GM23338 (cell line): ENCODE measurements around the gene JAKMIP2. TPM values are rescaled to one million over a fixed set of nuclear protein-coding genes. Genes with fewer than 3 reads are reported as not detected.

Source experiments
- ATAC-seq: fragments of 200-7000 bp; cut with Tn5 transposase; 3 replicates; pipeline ENCODE4 v1.9.1; 2020
- DNase-seq: peaks from one replicate; pipeline ENCODE4 v3.0.0-alpha.2; 2015; ENCODE audit warnings: low spot score
- H2AFZ ChIP-seq: fragments of 200-600 bp; sonication (generic); 2 replicates; pipeline ENCODE4 v1.8.0; 2016; ENCODE audit warnings: antibody characterized with exemption, mild to moderate bottlenecking, moderate library complexity
- H3F3A ChIP-seq: fragments of 200-600 bp; sonication (generic); replicated peaks from 2 replicates; pipeline ENCODE4 v1.8.0; 2017; ENCODE audit warnings: antibody characterized with exemption, mixed run types, low read depth
- H3K27ac ChIP-seq: fragments of 200-600 bp; sonication (generic); 2 replicates; pipeline ENCODE4 v1.6.1; 2016; ENCODE audit warnings: low read depth
- H3K27me3 ChIP-seq: fragments of 200-600 bp; sonication (generic); 2 replicates; pipeline ENCODE4 v1.8.0; 2016; ENCODE audit warnings: mild to moderate bottlenecking, mixed run types, moderate library complexity; ENCODE audit not compliant: insufficient read depth
- H3K36me3 ChIP-seq: fragments of 200-600 bp; sonication (generic); 2 replicates; pipeline ENCODE4 v1.8.0; 2016; ENCODE audit warnings: mild to moderate bottlenecking; ENCODE audit not compliant: insufficient read depth
- H3K4me1 ChIP-seq: fragments of 200-600 bp; sonication (generic); 2 replicates; pipeline ENCODE4 v1.8.0; 2016; ENCODE audit warnings: mild to moderate bottlenecking, moderate library complexity; ENCODE audit not compliant: insufficient read depth
- H3K4me2 ChIP-seq: fragments of 200-600 bp; sonication (generic); 2 replicates; pipeline ENCODE4 v1.7.1; 2017; ENCODE audit warnings: mixed run types
- H3K4me3 ChIP-seq: fragments of 200-600 bp; sonication (generic); 2 replicates; pipeline ENCODE4 v1.6.1; 2016; ENCODE audit warnings: mixed run types
- H3K79me2 ChIP-seq: fragments of 200-600 bp; sonication (generic); replicated peaks from 2 replicates; pipeline ENCODE4 v1.8.0; 2017; ENCODE audit warnings: mild to moderate bottlenecking; ENCODE audit not compliant: insufficient read depth
- H3K9me2 ChIP-seq: fragments of 200-600 bp; sonication (generic); 2 replicates; pipeline ENCODE4 v1.8.0; 2017; ENCODE audit not compliant: insufficient read depth
- H4K20me1 ChIP-seq: fragments of 200-600 bp; sonication (generic); replicated peaks from 2 replicates; pipeline ENCODE4 v1.8.0; 2017; ENCODE audit warnings: mild to moderate bottlenecking; ENCODE audit not compliant: insufficient read depth
- H3K27ac Mint-ChIP-seq: 2 replicates; pipeline ENCODE4 v1.8.0; 2020; ENCODE audit warnings: inconsistent platforms, mild to moderate bottlenecking, moderate library complexity, mixed read lengths
- H3K27me3 Mint-ChIP-seq: 3 replicates; pipeline ENCODE4 v1.8.0; 2022; ENCODE audit warnings: low read depth, mild to moderate bottlenecking, moderate library complexity, mixed read lengths, inconsistent platforms; ENCODE audit not compliant: insufficient read depth, poor library complexity
- H3K36me3 Mint-ChIP-seq: 3 replicates; pipeline ENCODE4 v1.8.0; 2021; ENCODE audit warnings: low read depth, mild to moderate bottlenecking, inconsistent platforms, moderate library complexity, mixed read lengths
- H3K4me1 Mint-ChIP-seq: 3 replicates; pipeline ENCODE4 v1.8.0; 2020; ENCODE audit warnings: mild to moderate bottlenecking, inconsistent platforms, mixed read lengths
- H3K4me3 Mint-ChIP-seq: 3 replicates; pipeline ENCODE4 v1.8.0; 2021; ENCODE audit warnings: moderate library complexity, mild to moderate bottlenecking, inconsistent platforms, mixed read lengths
- H3K9me3 Mint-ChIP-seq: 3 replicates; pipeline ENCODE4 v1.8.0; 2020; ENCODE audit warnings: moderate library complexity, mild to moderate bottlenecking, inconsistent platforms, mixed read lengths
- CREB1 ChIP-seq: fragments of 250-450 bp; sonication (Bioruptor Pico); IDR thresholded peaks from 2 replicates; pipeline ENCODE4 v1.5.0; 2020; ENCODE audit warnings: low read depth, mild to moderate bottlenecking, moderate library complexity
- EZH2phosphoT487 ChIP-seq: fragments of 200-600 bp; sonication (generic); IDR thresholded peaks from one replicate; pipeline ENCODE4 v1.8.1; 2018; ENCODE audit warnings: antibody characterized with exemption; ENCODE audit not compliant: unreplicated experiment
- JUNB ChIP-seq: IDR thresholded peaks from one replicate; pipeline ENCODE4 v1.6.1; 2016; ENCODE audit warnings: antibody characterized with exemption; ENCODE audit not compliant: unreplicated experiment
- POLR2AphosphoS5 ChIP-seq: IDR thresholded peaks from 2 replicates; pipeline ENCODE4 v1.6.1; 2016; ENCODE audit warnings: antibody characterized with exemption, low read depth
- STAT1 ChIP-seq: IDR thresholded peaks from one replicate; pipeline ENCODE4 v1.6.1; 2016; ENCODE audit warnings: antibody characterized with exemption; ENCODE audit not compliant: unreplicated experiment
- ZNF114 ChIP-seq: fragments of 250-450 bp; sonication (Bioruptor Pico); IDR thresholded peaks from 2 replicates; pipeline ENCODE4 v1.5.0; 2020; ENCODE audit warnings: mild to moderate bottlenecking, moderate library complexity
- polyA plus RNA-seq: library from polyadenylated mRNA; unstranded; fragments of >200 nt; fragmentation: Nextera tagmentation; extraction: Ambion mirVana; gene quantifications from 2 replicates; pipeline ENCODE4 v1.2.1, GENCODE V29; 2016
- total RNA-seq: library from RNA; depleted of rRNA; stranded (reverse); fragments of >200 nt; shearing (Covaris generic); gene quantifications from 2 replicates; pipeline ENCODE4 v1.2.3, GENCODE V29; 2014
- TF ChIP-seq, protein P1 (sequence below): IDR thresholded peaks from one replicate; pipeline ENCODE4 v1.6.1; 2018; ENCODE audit warnings: antibody characterized with exemption; ENCODE audit not compliant: unreplicated experiment
- TF ChIP-seq, protein P2 (sequence below), 2 experiments: fragments of 200-600 bp in 1 of 2; sonication (generic) in 1 of 2; conservative IDR thresholded peaks; 2 replicates each; pipeline versions ENCODE4 v1.5.1 to v1.6.1; 2016 to 2017; ENCODE audit warnings: antibody characterized with exemption in 2 of 2, low read depth in 2 of 2, mild to moderate bottlenecking in 2 of 2, moderate library complexity in 1 of 2
- TF ChIP-seq, protein P3 (sequence below): fragments of 250-450 bp; sonication (Bioruptor Pico); IDR thresholded peaks from 2 replicates; pipeline ENCODE4 v1.5.0; 2020; ENCODE audit warnings: mild to moderate bottlenecking, moderate library complexity

Gene JAKMIP2
- total and polyA plus RNA-seq, 2 experiments from 2014 or later, result 20.5 to 27.2 TPM

DNA sequence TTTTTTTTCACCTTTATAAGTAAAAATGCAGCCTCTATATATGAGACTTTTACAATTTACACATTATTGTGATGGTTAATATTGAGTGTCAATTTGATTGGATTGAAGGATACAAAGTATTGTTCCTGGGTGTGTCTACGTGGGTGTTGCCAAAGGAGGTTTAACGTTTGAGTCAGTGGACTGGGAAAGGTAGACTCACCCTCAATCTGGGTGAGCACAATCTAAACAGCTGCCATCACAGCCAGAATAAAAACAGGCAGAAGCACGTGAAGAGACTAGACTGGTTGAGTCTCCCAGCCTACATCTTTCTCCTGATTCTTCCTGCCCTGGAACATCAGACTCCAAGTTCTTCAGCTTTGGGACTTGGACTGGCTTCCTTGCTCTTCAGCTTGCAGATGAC lies 139.9 kb downstream of the JAKMIP2 start:
- 0 out of 2 replicates have a peak, but pooled peaks cover 15% of the 10 kb centered on the region for H3F3A ChIP-seq
- no peak for TF ChIP-seq CREB1 (CRISPR knock-in tag)
- TF ChIP-seq STAT1, result no peak
- TF ChIP-seq EZH2phosphoT487, result no peak
- TF ChIP-seq JUNB, result no peak
- TF ChIP-seq, protein P1, sequence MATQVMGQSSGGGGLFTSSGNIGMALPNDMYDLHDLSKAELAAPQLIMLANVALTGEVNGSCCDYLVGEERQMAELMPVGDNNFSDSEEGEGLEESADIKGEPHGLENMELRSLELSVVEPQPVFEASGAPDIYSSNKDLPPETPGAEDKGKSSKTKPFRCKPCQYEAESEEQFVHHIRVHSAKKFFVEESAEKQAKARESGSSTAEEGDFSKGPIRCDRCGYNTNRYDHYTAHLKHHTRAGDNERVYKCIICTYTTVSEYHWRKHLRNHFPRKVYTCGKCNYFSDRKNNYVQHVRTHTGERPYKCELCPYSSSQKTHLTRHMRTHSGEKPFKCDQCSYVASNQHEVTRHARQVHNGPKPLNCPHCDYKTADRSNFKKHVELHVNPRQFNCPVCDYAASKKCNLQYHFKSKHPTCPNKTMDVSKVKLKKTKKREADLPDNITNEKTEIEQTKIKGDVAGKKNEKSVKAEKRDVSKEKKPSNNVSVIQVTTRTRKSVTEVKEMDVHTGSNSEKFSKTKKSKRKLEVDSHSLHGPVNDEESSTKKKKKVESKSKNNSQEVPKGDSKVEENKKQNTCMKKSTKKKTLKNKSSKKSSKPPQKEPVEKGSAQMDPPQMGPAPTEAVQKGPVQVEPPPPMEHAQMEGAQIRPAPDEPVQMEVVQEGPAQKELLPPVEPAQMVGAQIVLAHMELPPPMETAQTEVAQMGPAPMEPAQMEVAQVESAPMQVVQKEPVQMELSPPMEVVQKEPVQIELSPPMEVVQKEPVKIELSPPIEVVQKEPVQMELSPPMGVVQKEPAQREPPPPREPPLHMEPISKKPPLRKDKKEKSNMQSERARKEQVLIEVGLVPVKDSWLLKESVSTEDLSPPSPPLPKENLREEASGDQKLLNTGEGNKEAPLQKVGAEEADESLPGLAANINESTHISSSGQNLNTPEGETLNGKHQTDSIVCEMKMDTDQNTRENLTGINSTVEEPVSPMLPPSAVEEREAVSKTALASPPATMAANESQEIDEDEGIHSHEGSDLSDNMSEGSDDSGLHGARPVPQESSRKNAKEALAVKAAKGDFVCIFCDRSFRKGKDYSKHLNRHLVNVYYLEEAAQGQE, result no peak
- no peak for TF ChIP-seq ZNF114 (CRISPR knock-in tag)
- TF ChIP-seq POLR2AphosphoS5, result no peak
- TF ChIP-seq, protein P2, sequence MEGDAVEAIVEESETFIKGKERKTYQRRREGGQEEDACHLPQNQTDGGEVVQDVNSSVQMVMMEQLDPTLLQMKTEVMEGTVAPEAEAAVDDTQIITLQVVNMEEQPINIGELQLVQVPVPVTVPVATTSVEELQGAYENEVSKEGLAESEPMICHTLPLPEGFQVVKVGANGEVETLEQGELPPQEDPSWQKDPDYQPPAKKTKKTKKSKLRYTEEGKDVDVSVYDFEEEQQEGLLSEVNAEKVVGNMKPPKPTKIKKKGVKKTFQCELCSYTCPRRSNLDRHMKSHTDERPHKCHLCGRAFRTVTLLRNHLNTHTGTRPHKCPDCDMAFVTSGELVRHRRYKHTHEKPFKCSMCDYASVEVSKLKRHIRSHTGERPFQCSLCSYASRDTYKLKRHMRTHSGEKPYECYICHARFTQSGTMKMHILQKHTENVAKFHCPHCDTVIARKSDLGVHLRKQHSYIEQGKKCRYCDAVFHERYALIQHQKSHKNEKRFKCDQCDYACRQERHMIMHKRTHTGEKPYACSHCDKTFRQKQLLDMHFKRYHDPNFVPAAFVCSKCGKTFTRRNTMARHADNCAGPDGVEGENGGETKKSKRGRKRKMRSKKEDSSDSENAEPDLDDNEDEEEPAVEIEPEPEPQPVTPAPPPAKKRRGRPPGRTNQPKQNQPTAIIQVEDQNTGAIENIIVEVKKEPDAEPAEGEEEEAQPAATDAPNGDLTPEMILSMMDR (conservative IDR thresholded peaks at IDR 0.05; ENCODE audit: low read depth in 2 of 2), result no peak
- TF ChIP-seq, protein P3, sequence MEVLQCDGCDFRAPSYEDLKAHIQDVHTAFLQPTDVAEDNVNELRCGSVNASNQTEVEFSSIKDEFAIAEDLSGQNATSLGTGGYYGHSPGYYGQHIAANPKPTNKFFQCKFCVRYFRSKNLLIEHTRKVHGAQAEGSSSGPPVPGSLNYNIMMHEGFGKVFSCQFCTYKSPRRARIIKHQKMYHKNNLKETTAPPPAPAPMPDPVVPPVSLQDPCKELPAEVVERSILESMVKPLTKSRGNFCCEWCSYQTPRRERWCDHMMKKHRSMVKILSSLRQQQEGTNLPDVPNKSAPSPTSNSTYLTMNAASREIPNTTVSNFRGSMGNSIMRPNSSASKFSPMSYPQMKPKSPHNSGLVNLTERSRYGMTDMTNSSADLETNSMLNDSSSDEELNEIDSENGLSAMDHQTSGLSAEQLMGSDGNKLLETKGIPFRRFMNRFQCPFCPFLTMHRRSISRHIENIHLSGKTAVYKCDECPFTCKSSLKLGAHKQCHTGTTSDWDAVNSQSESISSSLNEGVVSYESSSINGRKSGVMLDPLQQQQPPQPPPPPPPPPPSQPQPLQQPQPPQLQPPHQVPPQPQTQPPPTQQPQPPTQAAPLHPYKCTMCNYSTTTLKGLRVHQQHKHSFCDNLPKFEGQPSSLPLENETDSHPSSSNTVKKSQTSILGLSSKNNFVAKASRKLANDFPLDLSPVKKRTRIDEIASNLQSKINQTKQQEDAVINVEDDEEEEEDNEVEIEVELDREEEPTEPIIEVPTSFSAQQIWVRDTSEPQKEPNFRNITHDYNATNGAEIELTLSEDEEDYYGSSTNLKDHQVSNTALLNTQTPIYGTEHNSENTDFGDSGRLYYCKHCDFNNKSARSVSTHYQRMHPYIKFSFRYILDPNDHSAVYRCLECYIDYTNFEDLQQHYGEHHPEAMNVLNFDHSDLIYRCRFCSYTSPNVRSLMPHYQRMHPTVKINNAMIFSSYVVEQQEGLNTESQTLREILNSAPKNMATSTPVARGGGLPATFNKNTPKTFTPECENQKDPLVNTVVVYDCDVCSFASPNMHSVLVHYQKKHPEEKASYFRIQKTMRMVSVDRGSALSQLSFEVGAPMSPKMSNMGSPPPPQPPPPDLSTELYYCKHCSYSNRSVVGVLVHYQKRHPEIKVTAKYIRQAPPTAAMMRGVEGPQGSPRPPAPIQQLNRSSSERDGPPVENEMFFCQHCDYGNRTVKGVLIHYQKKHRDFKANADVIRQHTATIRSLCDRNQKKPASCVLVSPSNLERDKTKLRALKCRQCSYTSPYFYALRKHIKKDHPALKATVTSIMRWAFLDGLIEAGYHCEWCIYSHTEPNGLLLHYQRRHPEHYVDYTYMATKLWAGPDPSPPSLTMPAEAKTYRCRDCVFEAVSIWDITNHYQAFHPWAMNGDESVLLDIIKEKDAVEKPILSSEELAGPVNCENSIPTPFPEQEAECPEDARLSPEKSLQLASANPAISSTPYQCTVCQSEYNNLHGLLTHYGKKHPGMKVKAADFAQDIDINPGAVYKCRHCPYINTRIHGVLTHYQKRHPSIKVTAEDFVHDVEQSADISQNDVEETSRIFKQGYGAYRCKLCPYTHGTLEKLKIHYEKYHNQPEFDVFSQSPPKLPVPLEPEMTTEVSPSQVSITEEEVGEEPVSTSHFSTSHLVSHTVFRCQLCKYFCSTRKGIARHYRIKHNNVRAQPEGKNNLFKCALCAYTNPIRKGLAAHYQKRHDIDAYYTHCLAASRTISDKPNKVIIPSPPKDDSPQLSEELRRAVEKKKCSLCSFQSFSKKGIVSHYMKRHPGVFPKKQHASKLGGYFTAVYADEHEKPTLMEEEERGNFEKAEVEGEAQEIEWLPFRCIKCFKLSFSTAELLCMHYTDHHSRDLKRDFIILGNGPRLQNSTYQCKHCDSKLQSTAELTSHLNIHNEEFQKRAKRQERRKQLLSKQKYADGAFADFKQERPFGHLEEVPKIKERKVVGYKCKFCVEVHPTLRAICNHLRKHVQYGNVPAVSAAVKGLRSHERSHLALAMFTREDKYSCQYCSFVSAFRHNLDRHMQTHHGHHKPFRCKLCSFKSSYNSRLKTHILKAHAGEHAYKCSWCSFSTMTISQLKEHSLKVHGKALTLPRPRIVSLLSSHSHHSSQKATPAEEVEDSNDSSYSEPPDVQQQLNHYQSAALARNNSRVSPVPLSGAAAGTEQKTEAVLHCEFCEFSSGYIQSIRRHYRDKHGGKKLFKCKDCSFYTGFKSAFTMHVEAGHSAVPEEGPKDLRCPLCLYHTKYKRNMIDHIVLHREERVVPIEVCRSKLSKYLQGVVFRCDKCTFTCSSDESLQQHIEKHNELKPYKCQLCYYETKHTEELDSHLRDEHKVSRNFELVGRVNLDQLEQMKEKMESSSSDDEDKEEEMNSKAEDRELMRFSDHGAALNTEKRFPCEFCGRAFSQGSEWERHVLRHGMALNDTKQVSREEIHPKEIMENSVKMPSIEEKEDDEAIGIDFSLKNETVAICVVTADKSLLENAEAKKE (CRISPR knock-in tag), result no peak
- H3K9me2 ChIP-seq, result no peaks in the 10 kb centered on the region
- no peaks in the 10 kb centered on the region for H4K20me1 ChIP-seq
- no peaks in the 10 kb centered on the region for H3K4me1 ChIP-seq
- Mint-ChIP-seq H3K27ac (no peak overlapping the region), H3K9me3 (no peaks in the 10 kb centered on the region), H3K4me1 (no peaks in the 10 kb centered on the region), H3K4me3 (no peak overlapping the region), H3K36me3 (peaks cover 28% of the 10 kb centered on the region), H3K27me3 (no peaks in the 10 kb centered on the region)
- H3K4me2 ChIP-seq, result no peak overlapping the region
- ATAC-seq (no peak), DNase-seq (no peak)
- no peak overlapping the region for H3K4me3 ChIP-seq
- H3K27me3 ChIP-seq, result no peaks in the 10 kb centered on the region
- H3K27ac ChIP-seq, result no peak overlapping the region
- H3K36me3 ChIP-seq, result peaks cover 22% of the 10 kb centered on the region; the same call in 1 of the 2 replicates
- H2AFZ ChIP-seq, result no peak overlapping the region
- no peaks in the 10 kb centered on the region for H3K79me2 ChIP-seq
